H1 (cell line): ENCODE data around the gene HMGN3. TPM values are rescaled to one million over a fixed set of nuclear protein-coding genes. Genes with fewer than 3 reads are reported as not detected.

ENCODE experiments used
- CTCF ChIA-PET: fragments of 300-600 bp; sonication (Branson Sonifier 250); formaldehyde crosslinking; loops from one replicate; lab custom pipeline; 2021; ENCODE audit not compliant: partially characterized antibody; lab: Charles Lee
- POLR2A ChIA-PET: fragments of 300-600 bp; sonication (Branson Sonifier 250); formaldehyde crosslinking; loops from one replicate; lab custom pipeline; 2021; ENCODE audit warnings: inconsistent platforms; ENCODE audit not compliant: partially characterized antibody; lab: Charles Lee
- DNase-seq, 2 experiments: peaks; one replicate each; pipeline versions ENCODE4 v3.0.0 to v3.0.0-alpha.2; 2010 to 2022; ENCODE audit warnings: low spot score in 2 of 2, low read depth in 1 of 2, mixed read lengths in 1 of 2
- FAIRE-seq: peaks from 2 replicates; lab custom pipeline; 2011; peaks lifted over from hg19 to GRCh38; lab: Jason Lieb, UNC
- H2AFZ ChIP-seq: 2 replicates; pipeline ENCODE4 v1.8.1; 2012; ENCODE audit warnings: low read length, inconsistent platforms
- H2AK5ac ChIP-seq: 2 replicates; pipeline ENCODE4 v1.6.1; 2013; ENCODE audit warnings: low read depth, low read length
- H2BK120ac ChIP-seq: replicated peaks from 2 replicates; pipeline ENCODE3; 2013; ENCODE audit warnings: low read depth, low read length, inconsistent platforms
- H2BK12ac ChIP-seq: 2 replicates; pipeline ENCODE4 v1.6.1; 2013; ENCODE audit warnings: low read depth, low read length
- H2BK15ac ChIP-seq: 2 replicates; pipeline ENCODE4 v1.6.1; 2013; ENCODE audit warnings: low read length
- H2BK20ac ChIP-seq: 2 replicates; pipeline ENCODE4 v1.6.1; 2013; ENCODE audit warnings: low read length
- H2BK5ac ChIP-seq: 2 replicates; pipeline ENCODE4 v1.6.1; 2013; ENCODE audit warnings: low read depth, low read length
- H3K14ac ChIP-seq: 2 replicates; pipeline ENCODE4 v1.6.1; 2013; ENCODE audit warnings: inconsistent platforms; ENCODE audit not compliant: insufficient read length
- H3K18ac ChIP-seq: 2 replicates; pipeline ENCODE4 v1.6.1; 2013; ENCODE audit warnings: low read length; ENCODE audit errors: extremely low read depth
- H3K23ac ChIP-seq: 2 replicates; pipeline ENCODE4 v1.6.1; 2013; ENCODE audit warnings: inconsistent platforms; ENCODE audit not compliant: insufficient read length
- H3K23me2 ChIP-seq: 2 replicates; pipeline ENCODE4 v1.6.1; 2013; ENCODE audit warnings: low read depth, low read length
- H3K27ac ChIP-seq: 2 replicates; pipeline ENCODE4 v1.6.1; 2011; ENCODE audit warnings: low read depth, low read length, inconsistent platforms
- H3K27me3 ChIP-seq, 4 experiments: replicated peaks in 1 of 4; 1 replicate in 1 of 4; 2 replicates in 3 of 4; pipeline versions ENCODE4 v1.6.1 to v1.8.1; 2011 to 2013; ENCODE audit warnings: low read length in 3 of 4, mild to moderate bottlenecking in 3 of 4, inconsistent platforms in 2 of 4, mixed read lengths in 2 of 4, moderate library complexity in 1 of 4; ENCODE audit not compliant: control insufficient read depth in 3 of 4, insufficient read depth in 3 of 4; ENCODE audit errors: extremely low read depth in 1 of 4
- H3K36me3 ChIP-seq, 4 experiments: 2 replicates each; pipeline versions ENCODE4 v1.6.1 to v1.8.1; 2011 to 2013; ENCODE audit warnings: mild to moderate bottlenecking in 4 of 4, low read length in 3 of 4, moderate library complexity in 2 of 4, control low read depth in 1 of 4, inconsistent platforms in 1 of 4; ENCODE audit not compliant: insufficient read depth in 4 of 4, control insufficient read depth in 2 of 4
- H3K4ac ChIP-seq: replicated peaks from 2 replicates; pipeline ENCODE3; 2013; ENCODE audit warnings: low read length, low read depth, mixed read lengths, inconsistent platforms; ENCODE audit not compliant: insufficient read length
- H3K4me1 ChIP-seq, 4 experiments: replicated peaks in 1 of 4; 1 replicate in 1 of 4; 2 replicates in 3 of 4; pipeline versions ENCODE4 v1.6.1 to v1.8.1; 2011 to 2013; ENCODE audit warnings: low read length in 3 of 4, inconsistent platforms in 2 of 4, mixed read lengths in 1 of 4; ENCODE audit not compliant: insufficient read depth in 4 of 4, control insufficient read depth in 3 of 4
- H3K4me2 ChIP-seq, 2 experiments: 2 replicates each; pipeline versions ENCODE4 v1.6.1 to v1.8.1; 2011 to 2013; ENCODE audit warnings: low read depth in 2 of 2, low read length in 2 of 2, control low read depth in 1 of 2, inconsistent platforms in 1 of 2, mild to moderate bottlenecking in 1 of 2; ENCODE audit not compliant: insufficient read depth in 1 of 2
- H3K4me3 ChIP-seq, 4 experiments: fragments of 200-600, 300-600 bp in 1 of 4; sonication (generic), shearing (Covaris generic), sonication (Bioruptor Twin) in 1 of 4; 2 replicates each; pipeline versions ENCODE4 v1.5.1 to v1.8.1; 2011 to 2016; ENCODE audit warnings: low read length in 4 of 4, low read depth in 3 of 4, control low read depth in 2 of 4, inconsistent platforms in 2 of 4, mild to moderate bottlenecking in 2 of 4, mixed read lengths in 1 of 4, moderate library complexity in 1 of 4; ENCODE audit not compliant: insufficient read depth in 2 of 4; ENCODE audit errors: extremely low read depth in 1 of 4
- H3K56ac ChIP-seq: replicated peaks from 2 replicates; pipeline ENCODE3; 2013; ENCODE audit warnings: low read depth, mild to moderate bottlenecking, mixed read lengths, low read length, inconsistent platforms; ENCODE audit not compliant: insufficient read length
- H3K79me1 ChIP-seq: 2 replicates; pipeline ENCODE4 v1.6.1; 2013; ENCODE audit warnings: low read depth, low read length, control low read depth
- H3K79me2 ChIP-seq, 2 experiments: 2 replicates each; pipeline versions ENCODE4 v1.6.1 to v1.8.1; 2012 to 2013; ENCODE audit warnings: low read length in 2 of 2, mild to moderate bottlenecking in 2 of 2, inconsistent platforms in 1 of 2; ENCODE audit not compliant: insufficient read depth in 2 of 2, control insufficient read depth in 1 of 2
- H3K9ac ChIP-seq, 4 experiments: replicated peaks in 1 of 4; 1 replicate in 1 of 4; 2 replicates in 3 of 4; pipeline versions ENCODE4 v1.6.1 to v1.8.1; 2011 to 2013; ENCODE audit warnings: low read depth in 3 of 4, low read length in 3 of 4, control low read depth in 2 of 4, mild to moderate bottlenecking in 2 of 4, moderate library complexity in 2 of 4, inconsistent platforms in 1 of 4; ENCODE audit errors: extremely low read depth in 1 of 4
- H3K9me3 ChIP-seq, 2 experiments: 2 replicates each; pipeline versions ENCODE4 v1.6.1 to v1.8.1; 2012 to 2013; ENCODE audit warnings: mild to moderate bottlenecking in 2 of 2, moderate library complexity in 2 of 2, control low read depth in 1 of 2, inconsistent platforms in 1 of 2, low read depth in 1 of 2, low read length in 1 of 2, mixed read lengths in 1 of 2; ENCODE audit not compliant: insufficient read depth in 2 of 2
- H4K20me1 ChIP-seq, 2 experiments: replicated peaks in 1 of 2; 2 replicates each; pipeline versions ENCODE3 to v1.8.1; 2011 to 2013; ENCODE audit warnings: inconsistent platforms in 2 of 2, low read length in 2 of 2, mild to moderate bottlenecking in 1 of 2; ENCODE audit not compliant: insufficient read depth in 2 of 2, control insufficient read depth in 1 of 2
- H4K5ac ChIP-seq: 2 replicates; pipeline ENCODE4 v1.6.1; 2013; ENCODE audit warnings: low read length, low read depth, mixed read lengths, inconsistent platforms; ENCODE audit not compliant: insufficient read length
- H4K8ac ChIP-seq: 2 replicates; pipeline ENCODE4 v1.8.0; 2013; ENCODE audit warnings: mild to moderate bottlenecking, moderate library complexity, low read length, inconsistent platforms; ENCODE audit not compliant: insufficient read depth; ENCODE audit errors: extremely low read depth
- H4K91ac ChIP-seq: replicated peaks from 2 replicates; pipeline ENCODE3; 2013; ENCODE audit warnings: low read length, mixed read lengths, inconsistent platforms; ENCODE audit not compliant: insufficient read length
- CEBPB ChIP-seq: IDR thresholded peaks from 2 replicates; pipeline ENCODE4 v1.6.1; 2012; ENCODE audit warnings: low read depth, low read length
- CHD1 ChIP-seq: IDR thresholded peaks from 2 replicates; pipeline ENCODE4 v1.6.1; 2012; ENCODE audit warnings: low read depth, low read length, improper control_type of control experiment
- CHD2 ChIP-seq: IDR thresholded peaks from 2 replicates; pipeline ENCODE4 v1.6.1; 2012; ENCODE audit warnings: low read length, improper control_type of control experiment
- FOSL1 ChIP-seq: IDR thresholded peaks from 2 replicates; pipeline ENCODE4 v1.6.1; 2011; ENCODE audit warnings: mild to moderate bottlenecking, low read depth, low read length, moderate library complexity; ENCODE audit not compliant: insufficient read depth
- HDAC2 ChIP-seq, 2 experiments: fragments of 300-600 bp in 1 of 2; sonication (generic) in 1 of 2; IDR thresholded peaks; 2 replicates each; pipeline ENCODE4 v1.6.1; 2011 to 2012; ENCODE audit warnings: low read depth in 2 of 2, low read length in 2 of 2, mild to moderate bottlenecking in 2 of 2, moderate library complexity in 2 of 2, borderline replicate concordance in 1 of 2, inconsistent platforms in 1 of 2
- HDAC6 ChIP-seq: IDR thresholded peaks from one replicate; pipeline ENCODE4 v1.7.1; 2012; ENCODE audit warnings: low read depth, mild to moderate bottlenecking, inconsistent platforms, low read length, moderate library complexity
- JUND ChIP-seq: IDR thresholded peaks from 2 replicates; pipeline ENCODE4 v1.6.1; 2011; ENCODE audit warnings: mild to moderate bottlenecking, improper control_type of control experiment, low read length
- PHF8 ChIP-seq: fragments of 200-600 bp; sonication (generic); conservative IDR thresholded peaks from 2 replicates; pipeline ENCODE4 v1.7.1; 2012; ENCODE audit warnings: low read depth, mild to moderate bottlenecking, inconsistent platforms, low read length, moderate library complexity
- RNF2 ChIP-seq: fragments of 200-900, 300-1000 bp; sonication (generic); IDR thresholded peaks from 2 replicates; pipeline ENCODE4 v1.7.1; 2016; ENCODE audit warnings: borderline replicate concordance, low read depth, mild to moderate bottlenecking, antibody characterized with exemption, low read length; ENCODE audit not compliant: poor library complexity, severe bottlenecking; ENCODE audit errors: missing control alignments
- SIN3A ChIP-seq, 2 experiments: IDR thresholded peaks in 1 of 2; conservative IDR thresholded peaks in 1 of 2; 2 replicates each; pipeline ENCODE4 v1.6.1; 2011 to 2012; ENCODE audit warnings: low read length in 2 of 2, improper control_type of control experiment in 1 of 2, low read depth in 1 of 2, mild to moderate bottlenecking in 1 of 2
- SP4 ChIP-seq: IDR thresholded peaks from 2 replicates; pipeline ENCODE4 v1.6.1; 2012; ENCODE audit warnings: low read length, inconsistent platforms
- TCF12 ChIP-seq: IDR thresholded peaks from 2 replicates; pipeline ENCODE4 v1.6.1; 2011; ENCODE audit warnings: low read depth, mild to moderate bottlenecking, low read length
- polyA plus RNA-seq, 7 experiments: library from polyadenylated mRNA; depleted of rRNA in 3 of 7; stranded (reverse) in 5 of 7; unstranded in 2 of 7; fragments of >200 nt in 5 of 7; fragments of 200-250 nt in 2 of 7; gene quantifications; 1 replicate in 5 of 7; 2 replicates in 1 of 7; 4 replicates in 1 of 7; pipeline versions ENCODE4 v1.2.1 to v1.2.3, GENCODE V29; 2011 to 2013; ENCODE audit warnings: missing spikeins in 2 of 7, mixed read lengths in 2 of 7
- total RNA-seq: library from RNA; stranded (reverse); fragmentation: NEBNext Ultra II Directional; extraction: Animal tissue kit (Norgen Biotek cat#: 25700); gene quantifications from 2 replicates; pipeline ENCODE4 v1.2.1, GENCODE V29; 2021
- TF ChIP-seq, protein P1 (sequence below): IDR thresholded peaks from 2 replicates; pipeline ENCODE4 v1.6.1; 2012; ENCODE audit warnings: inconsistent platforms

HMGN3 gene
- total and polyA plus RNA-seq, 2 of the 8 experiments (the other 6 are each of a cell fraction or from before 2014, with no cell fraction given), result 84.4 to 167 TPM

DNA sequence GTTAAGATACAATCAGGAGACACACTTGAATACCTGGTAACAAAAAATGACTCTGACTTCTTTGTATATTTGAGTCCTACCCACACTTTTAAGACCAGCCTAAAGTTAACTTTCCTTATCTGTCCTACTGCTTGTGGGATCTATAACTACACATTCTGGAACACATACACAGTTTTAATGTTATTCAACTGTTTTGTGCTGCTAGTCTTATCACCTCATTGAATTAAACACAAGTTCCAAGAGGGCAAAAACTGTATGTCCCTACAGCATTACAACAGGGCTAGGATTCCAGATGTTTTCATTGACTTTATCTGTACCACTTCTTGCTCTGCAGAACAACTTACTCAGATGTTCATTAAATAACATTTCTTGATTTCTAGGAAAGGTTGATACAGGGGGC is 2.8 kb downstream of the HMGN3 start:
- no peak for DNase-seq
- ChIA-PET CTCF (interaction anchor here (0.5 to 1.0 kb wide), 2 partner anchors 13 to 160 kb away, joined by 3 read pairs; no protein-coding TSS in a partner anchor), POLR2A (interaction anchor here (1.1 to 2.2 kb wide), 3 partner anchors 14 to 167 kb away, joined by 3 to 9 read pairs (median 3); no protein-coding TSS in a partner anchor)
- H3K79me2 ChIP-seq, result peaks cover 5 to 76% of the 10 kb centered on the region in 2 experiments; a peak in 3 of 4 replicates
- H3K4me1 ChIP-seq, result peaks cover 0 to 6% (median 2%) of the 10 kb centered on the region in 4 experiments; a peak in 4 of 7 replicates
- H4K20me1 ChIP-seq, result peaks cover 6% of the 10 kb centered on the region in 2 experiments
- H2AFZ ChIP-seq, result no peak overlapping the region
- H3K23ac ChIP-seq, result no peak overlapping the region
- H3K27ac ChIP-seq, result no peak overlapping the region
- FAIRE-seq, result no peak
- H3K36me3 ChIP-seq, result peaks cover 0 to 3% (median 0%) of the 10 kb centered on the region in 4 experiments; a peak in 2 of 8 replicates
- no peak overlapping the region for H4K5ac ChIP-seq
- no peak overlapping the region for H2BK15ac ChIP-seq
- H3K14ac ChIP-seq, result no peak overlapping the region
- no peak overlapping the region for H3K4ac ChIP-seq
- H3K56ac ChIP-seq, result no peak overlapping the region
- no peaks in the 10 kb centered on the region for H3K27me3 ChIP-seq
- no peak overlapping the region for H2BK120ac ChIP-seq
- no peak overlapping the region for H4K8ac ChIP-seq
- no peak overlapping the region for H2BK5ac ChIP-seq
- H2AK5ac ChIP-seq, result no peak overlapping the region
- no peak overlapping the region for H3K18ac ChIP-seq
- H2BK20ac ChIP-seq, result no peak overlapping the region
- H3K9ac ChIP-seq, result no peak overlapping the region
- H3K23me2 ChIP-seq, result peaks cover 4% of the 10 kb centered on the region; the same call in 1 of the 2 replicates
- no peak overlapping the region for H2BK12ac ChIP-seq
- H3K4me2 ChIP-seq, result peak overlapping the region in 1 of 2 experiments; percentile 10; a peak in 1 of 4 replicates
- H3K9me3 ChIP-seq, result no peaks in the 10 kb centered on the region
- no peak overlapping the region; a peak in 1 of 8 replicates for H3K4me3 ChIP-seq
- no peak overlapping the region for H4K91ac ChIP-seq
- H3K79me1 ChIP-seq, result no peaks in the 10 kb centered on the region; the same call in 1 of the 2 replicates
- TF ChIP-seq CEBPB (no peak), HDAC2 (IDR thresholded peaks at IDR 0.05; ENCODE audit: borderline replicate concordance in 1 of 2, low read depth in 2 of 2, low read length in 2 of 2) (no peak), TCF12 (no peak), CHD2 (no peak), SP4 (no peak), RNF2 (no peak), FOSL1 (no peak), SIN3A (conservative IDR thresholded peaks at IDR 0.05 in 1 of 2, IDR thresholded peaks at IDR 0.05 in 1 of 2; ENCODE audit: low read depth in 1 of 2, low read length in 2 of 2) (no peak), PHF8 (no peak), HDAC6 (no peak), JUND (no peak), CHD1 (no peak)
- TF ChIP-seq, protein P1, sequence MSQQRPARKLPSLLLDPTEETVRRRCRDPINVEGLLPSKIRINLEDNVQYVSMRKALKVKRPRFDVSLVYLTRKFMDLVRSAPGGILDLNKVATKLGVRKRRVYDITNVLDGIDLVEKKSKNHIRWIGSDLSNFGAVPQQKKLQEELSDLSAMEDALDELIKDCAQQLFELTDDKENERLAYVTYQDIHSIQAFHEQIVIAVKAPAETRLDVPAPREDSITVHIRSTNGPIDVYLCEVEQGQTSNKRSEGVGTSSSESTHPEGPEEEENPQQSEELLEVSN, result no peak
